Measurements from ENCODE around the gene PUSL1. TPM values are rescaled to one million over a fixed set of nuclear protein-coding genes. Genes with fewer than 3 reads are reported as not detected.

PUSL1 gene
- total and polyA plus RNA-seq, 5 donors from 2014 or later: 17.7 to 21.0 (median 18.9) TPM

- H3K9me3 ChIP-seq (ENCODE audit: control insufficient read depth in 2 of 2, low read length in 2 of 2): no peaks in the 10 kb centered on the region
- peaks cover 28% of the 10 kb centered on the region for H3K36me3 ChIP-seq (ENCODE audit: control insufficient read depth, insufficient read depth, low read length)
- Mint-ChIP-seq H3K9me3 (no peaks in the 10 kb centered on the region), H3K4me3 (peak overlapping the region; percentile 33 to 86 (median 72)), H3K4me1 (peaks cover 0 to 54% (median 8%) of the 10 kb centered on the region in 4 donors), H3K36me3 (peaks cover 5% of the 10 kb centered on the region), H3K27me3 (no peaks in the 10 kb centered on the region), H3K27ac (peak overlapping the region in 1 of 3 donors; percentile 51)
- DNase-seq (no peak), ATAC-seq (ENCODE audit: low read depth in 2 of 2) (no peak)
- no peak overlapping the region for H3K4me3 ChIP-seq (ENCODE audit: low read depth, low read length)
- H3K4me1 ChIP-seq (ENCODE audit: control insufficient read depth, insufficient read depth, low read length, poor library complexity, severe bottlenecking): peaks cover 43% of the 10 kb centered on the region
- H3K27ac ChIP-seq (ENCODE audit: insufficient read depth, low read length, poor library complexity, severe bottlenecking): no peak overlapping the region
- no peaks in the 10 kb centered on the region for H3K27me3 ChIP-seq (ENCODE audit: control insufficient read depth, insufficient read depth, low read length)
These were observed 14.0 kb downstream of the PUSL1 start for GRCh38 chr1:1322418-1322817.

- Mint-ChIP-seq H3K4me1 (peaks cover 0 to 55% (median 8%) of the 10 kb centered on the region in 4 donors), H3K27ac (peak overlapping the region; percentile 56 to 91 (median 81)), H3K4me3 (peak overlapping the region; percentile 54 to 92 (median 88)), H3K27me3 (no peaks in the 10 kb centered on the region), H3K9me3 (no peaks in the 10 kb centered on the region), H3K36me3 (peaks cover 5% of the 10 kb centered on the region)
- Histone ChIP-seq H3K4me3 (ENCODE audit: low read depth, low read length) (peak overlapping the region; percentile 13), H3K4me1 (ENCODE audit: control insufficient read depth, insufficient read depth, low read length, poor library complexity, severe bottlenecking) (peaks cover 43% of the 10 kb centered on the region), H3K27me3 (ENCODE audit: control insufficient read depth, insufficient read depth, low read length) (no peaks in the 10 kb centered on the region), H3K27ac (ENCODE audit: insufficient read depth, low read length, poor library complexity, severe bottlenecking) (no peak overlapping the region), H3K9me3 (ENCODE audit: control insufficient read depth in 2 of 2, low read length in 2 of 2) (no peaks in the 10 kb centered on the region), H3K36me3 (ENCODE audit: control insufficient read depth, insufficient read depth, low read length) (peaks cover 25% of the 10 kb centered on the region)
- DNase-seq: no peak
- no peak for ATAC-seq (ENCODE audit: low read depth in 2 of 2)
These were observed 14.6 kb downstream of the PUSL1 start for GRCh38 chr1:1322952-1323351.

GRCh38 chr1:1324084-1324523, 15.7 kb downstream of the PUSL1 start:
- Mint-ChIP-seq H3K36me3 (peaks cover 5% of the 10 kb centered on the region), H3K4me1 (peaks cover 0 to 54% (median 8%) of the 10 kb centered on the region in 4 donors), H3K27me3 (no peaks in the 10 kb centered on the region), H3K27ac (peak overlapping the region in 1 of 3 donors; percentile 41), H3K9me3 (no peaks in the 10 kb centered on the region), H3K4me3 (peak overlapping the region in 3 of 4 donors; percentile 70 to 92 (median 89))
- no peak overlapping the region for H3K4me3 ChIP-seq (ENCODE audit: low read depth, low read length)
- peak overlapping the region; percentile 78 for H3K27ac ChIP-seq (ENCODE audit: insufficient read depth, low read length, poor library complexity, severe bottlenecking)
- H3K36me3 ChIP-seq (ENCODE audit: control insufficient read depth, insufficient read depth, low read length): peaks cover 14% of the 10 kb centered on the region
- H3K9me3 ChIP-seq (ENCODE audit: control insufficient read depth in 2 of 2, low read length in 2 of 2): no peaks in the 10 kb centered on the region
- peaks cover 43% of the 10 kb centered on the region for H3K4me1 ChIP-seq (ENCODE audit: control insufficient read depth, insufficient read depth, low read length, poor library complexity, severe bottlenecking)
- no peaks in the 10 kb centered on the region for H3K27me3 ChIP-seq (ENCODE audit: control insufficient read depth, insufficient read depth, low read length)
- DNase-seq: no peak
- ATAC-seq (ENCODE audit: low read depth in 2 of 2): peak in 1 of 2 donors; percentile 16

GRCh38 chr1:1324524-1325287, 16.3 kb downstream of the PUSL1 start, which contains the start of the genes CPTP and INTS11:
CPTP (plus strand) TSS chr1:1324802; CDS start chr1:1326911, 2,109 bp downstream.
INTS11 (minus strand) TSS chr1:1324660; CDS start chr1:1324608, 52 bp downstream.
- Histone ChIP-seq H3K27ac (ENCODE audit: insufficient read depth, low read length, poor library complexity, severe bottlenecking) (peak within 1 kb of the TSS; percentile 78), H3K36me3 (ENCODE audit: control insufficient read depth, insufficient read depth, low read length) (peaks cover 11% of the 10 kb centered on the region), H3K4me3 (ENCODE audit: low read depth, low read length) (peak within 1 kb of the TSS; percentile 61), H3K9me3 (ENCODE audit: control insufficient read depth in 2 of 2, low read length in 2 of 2) (no peaks in the 10 kb centered on the region), H3K4me1 (ENCODE audit: control insufficient read depth, insufficient read depth, low read length, poor library complexity, severe bottlenecking) (peaks cover 43% of the 10 kb centered on the region), H3K27me3 (ENCODE audit: control insufficient read depth, insufficient read depth, low read length) (no peaks in the 10 kb centered on the region)
- H3K4me3 Mint-ChIP-seq: peak within 1 kb of the TSS; percentile 86 to 93 (median 92)
- ATAC-seq (ENCODE audit: low read depth in 2 of 2) (peak; percentile 83 to 86), DNase-seq (peak; percentile 94 to 96 (median 94))
- H3K27ac Mint-ChIP-seq: peak within 1 kb of the TSS; percentile 63 to 91 (median 90)
- H3K36me3 Mint-ChIP-seq: no peaks in the 10 kb centered on the region
- H3K9me3 Mint-ChIP-seq: no peaks in the 10 kb centered on the region
- H3K4me1 Mint-ChIP-seq: peaks cover 0 to 51% (median 8%) of the 10 kb centered on the region in 4 donors
- no peaks in the 10 kb centered on the region for H3K27me3 Mint-ChIP-seq

GRCh38 chr1:1325288-1326074, 17.1 kb downstream of the PUSL1 start:
- Mint-ChIP-seq H3K4me1 (peaks cover 0 to 45% (median 8%) of the 10 kb centered on the region in 4 donors), H3K9me3 (no peaks in the 10 kb centered on the region), H3K27me3 (no peaks in the 10 kb centered on the region), H3K4me3 (peak overlapping the region; percentile 75 to 89 (median 83)), H3K27ac (peak overlapping the region in 2 of 3 donors; percentile 12 to 67), H3K36me3 (no peaks in the 10 kb centered on the region)
- Histone ChIP-seq H3K4me1 (ENCODE audit: control insufficient read depth, insufficient read depth, low read length, poor library complexity, severe bottlenecking) (peaks cover 43% of the 10 kb centered on the region), H3K9me3 (ENCODE audit: control insufficient read depth in 2 of 2, low read length in 2 of 2) (no peaks in the 10 kb centered on the region), H3K27ac (ENCODE audit: insufficient read depth, low read length, poor library complexity, severe bottlenecking) (peak overlapping the region; percentile 78), H3K4me3 (ENCODE audit: low read depth, low read length) (peak overlapping the region; percentile 61), H3K36me3 (ENCODE audit: control insufficient read depth, insufficient read depth, low read length) (peaks cover 3% of the 10 kb centered on the region), H3K27me3 (ENCODE audit: control insufficient read depth, insufficient read depth, low read length) (no peaks in the 10 kb centered on the region)
- DNase-seq: peak in 1 of 3 donors; percentile 49
- no peak for ATAC-seq (ENCODE audit: low read depth in 2 of 2)

- peak overlapping the region; percentile 78 for H3K27ac ChIP-seq (ENCODE audit: insufficient read depth, low read length, poor library complexity, severe bottlenecking)
- H3K27me3 Mint-ChIP-seq: no peaks in the 10 kb centered on the region
- H3K4me3 Mint-ChIP-seq: peak overlapping the region; percentile 75 to 89 (median 83)
- no peaks in the 10 kb centered on the region for H3K36me3 ChIP-seq (ENCODE audit: control insufficient read depth, insufficient read depth, low read length)
- no peaks in the 10 kb centered on the region for H3K9me3 ChIP-seq (ENCODE audit: control insufficient read depth in 2 of 2, low read length in 2 of 2)
- H3K27ac Mint-ChIP-seq: peak overlapping the region in 2 of 3 donors; percentile 48 to 65
- H3K4me3 ChIP-seq (ENCODE audit: low read depth, low read length): peak overlapping the region; percentile 61
- DNase-seq (peak in 1 of 3 donors; percentile 61), ATAC-seq (ENCODE audit: low read depth in 2 of 2) (no peak)
- peaks cover 43% of the 10 kb centered on the region for H3K4me1 ChIP-seq (ENCODE audit: control insufficient read depth, insufficient read depth, low read length, poor library complexity, severe bottlenecking)
- H3K9me3 Mint-ChIP-seq: no peaks in the 10 kb centered on the region
- H3K4me1 Mint-ChIP-seq: peaks cover 0 to 45% (median 8%) of the 10 kb centered on the region in 4 donors
- H3K27me3 ChIP-seq (ENCODE audit: control insufficient read depth, insufficient read depth, low read length): no peaks in the 10 kb centered on the region
- no peaks in the 10 kb centered on the region for H3K36me3 Mint-ChIP-seq
These were observed 17.7 kb downstream of the PUSL1 start for GRCh38 chr1:1326075-1326605.

GRCh38 chr1:1327291-1327690, 18.9 kb downstream of the PUSL1 start:
- Mint-ChIP-seq H3K4me3 (peak overlapping the region; percentile 10 to 43 (median 38)), H3K9me3 (no peaks in the 10 kb centered on the region), H3K27ac (no peak overlapping the region), H3K4me1 (peaks cover 0 to 36% (median 8%) of the 10 kb centered on the region in 4 donors), H3K27me3 (no peaks in the 10 kb centered on the region), H3K36me3 (no peaks in the 10 kb centered on the region)
- ATAC-seq (ENCODE audit: low read depth in 2 of 2): no peak
- DNase-seq: no peak
- Histone ChIP-seq H3K9me3 (ENCODE audit: control insufficient read depth in 2 of 2, low read length in 2 of 2) (no peaks in the 10 kb centered on the region), H3K4me3 (ENCODE audit: low read depth, low read length) (no peak overlapping the region), H3K27me3 (ENCODE audit: control insufficient read depth, insufficient read depth, low read length) (no peaks in the 10 kb centered on the region), H3K27ac (ENCODE audit: insufficient read depth, low read length, poor library complexity, severe bottlenecking) (no peak overlapping the region), H3K4me1 (ENCODE audit: control insufficient read depth, insufficient read depth, low read length, poor library complexity, severe bottlenecking) (peaks cover 31% of the 10 kb centered on the region), H3K36me3 (ENCODE audit: control insufficient read depth, insufficient read depth, low read length) (no peaks in the 10 kb centered on the region)

Data from CD4-positive, CD25-positive, alpha-beta regulatory T cell (primary cell).